Fibroblast of the aortic adventitia (primary cell): ENCODE measurements around the gene PLCH1. TPM values are rescaled to one million over a fixed set of nuclear protein-coding genes. Genes with fewer than 3 reads are reported as not detected.

Source experiments
- DNase-seq: peaks from one replicate; pipeline ENCODE4 v3.0.0-alpha.2; 2010; ENCODE audit warnings: low read depth
- H3K4me3 ChIP-seq: 2 replicates; pipeline ENCODE4 v1.5.1; 2011; ENCODE audit warnings: low read depth, mild to moderate bottlenecking, control low read depth, low read length, moderate library complexity
- total RNA-seq: library from RNA; depleted of rRNA; stranded (reverse); fragments of >200 nt; gene quantifications from 2 replicates; pipeline ENCODE4 v1.2.3, GENCODE V29; 2012; ENCODE audit warnings: low replicate concordance
- TF ChIP-seq, protein P1 (sequence below): IDR thresholded peaks from 2 replicates; pipeline ENCODE4 v1.5.1; 2011; ENCODE audit warnings: mild to moderate bottlenecking, low read length, control low read depth, inconsistent platforms; ENCODE audit not compliant: insufficient read depth

The PLCH1 gene
- total RNA-seq, 1 donor, result 0.09 TPM

DNA sequence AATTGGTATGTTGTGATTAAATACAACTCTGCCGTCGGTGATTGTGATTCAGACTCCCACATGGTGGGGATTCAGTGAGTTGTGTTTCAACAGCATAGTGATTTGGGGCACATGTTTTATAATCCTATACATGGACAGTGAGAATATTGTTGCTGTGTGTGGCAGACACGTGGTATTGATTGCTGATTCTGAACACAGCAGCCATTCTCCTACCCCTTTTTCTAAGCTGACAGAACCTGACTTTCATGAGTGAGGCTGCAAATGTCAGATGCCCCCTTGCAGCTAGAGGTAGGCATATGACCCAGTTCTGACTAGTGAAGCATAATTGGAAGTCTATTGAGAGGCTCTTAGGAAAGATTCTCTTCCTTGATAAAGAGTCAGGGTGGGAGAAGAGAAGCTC is 296.3 kb downstream of the PLCH1 start:
- no peak overlapping the region for H3K4me3 ChIP-seq
- DNase-seq, result no peak
- TF ChIP-seq, protein P1, sequence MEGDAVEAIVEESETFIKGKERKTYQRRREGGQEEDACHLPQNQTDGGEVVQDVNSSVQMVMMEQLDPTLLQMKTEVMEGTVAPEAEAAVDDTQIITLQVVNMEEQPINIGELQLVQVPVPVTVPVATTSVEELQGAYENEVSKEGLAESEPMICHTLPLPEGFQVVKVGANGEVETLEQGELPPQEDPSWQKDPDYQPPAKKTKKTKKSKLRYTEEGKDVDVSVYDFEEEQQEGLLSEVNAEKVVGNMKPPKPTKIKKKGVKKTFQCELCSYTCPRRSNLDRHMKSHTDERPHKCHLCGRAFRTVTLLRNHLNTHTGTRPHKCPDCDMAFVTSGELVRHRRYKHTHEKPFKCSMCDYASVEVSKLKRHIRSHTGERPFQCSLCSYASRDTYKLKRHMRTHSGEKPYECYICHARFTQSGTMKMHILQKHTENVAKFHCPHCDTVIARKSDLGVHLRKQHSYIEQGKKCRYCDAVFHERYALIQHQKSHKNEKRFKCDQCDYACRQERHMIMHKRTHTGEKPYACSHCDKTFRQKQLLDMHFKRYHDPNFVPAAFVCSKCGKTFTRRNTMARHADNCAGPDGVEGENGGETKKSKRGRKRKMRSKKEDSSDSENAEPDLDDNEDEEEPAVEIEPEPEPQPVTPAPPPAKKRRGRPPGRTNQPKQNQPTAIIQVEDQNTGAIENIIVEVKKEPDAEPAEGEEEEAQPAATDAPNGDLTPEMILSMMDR, result no peak

DNA sequence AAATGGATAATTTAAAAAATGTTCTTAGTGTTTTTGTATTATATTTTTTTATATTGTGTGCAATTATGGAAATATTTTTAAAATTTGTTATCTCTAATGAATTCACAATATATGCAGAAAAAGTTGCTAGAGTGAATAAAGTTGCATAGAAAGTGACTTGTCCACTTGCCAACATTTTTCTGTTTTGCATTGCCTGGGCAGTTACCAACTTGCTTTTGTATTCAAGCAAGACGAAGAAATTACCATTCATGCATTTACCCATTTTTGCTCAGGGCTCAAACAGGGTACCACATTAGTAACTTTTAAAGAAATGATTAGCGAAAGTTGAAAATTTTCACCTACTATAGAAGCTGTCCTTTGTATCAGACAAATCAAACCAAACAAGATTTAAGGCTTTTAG is 298.5 kb downstream of the PLCH1 start:
- TF ChIP-seq, protein P1, result no peak
- no peak for DNase-seq
- H3K4me3 ChIP-seq, result no peak overlapping the region

DNA sequence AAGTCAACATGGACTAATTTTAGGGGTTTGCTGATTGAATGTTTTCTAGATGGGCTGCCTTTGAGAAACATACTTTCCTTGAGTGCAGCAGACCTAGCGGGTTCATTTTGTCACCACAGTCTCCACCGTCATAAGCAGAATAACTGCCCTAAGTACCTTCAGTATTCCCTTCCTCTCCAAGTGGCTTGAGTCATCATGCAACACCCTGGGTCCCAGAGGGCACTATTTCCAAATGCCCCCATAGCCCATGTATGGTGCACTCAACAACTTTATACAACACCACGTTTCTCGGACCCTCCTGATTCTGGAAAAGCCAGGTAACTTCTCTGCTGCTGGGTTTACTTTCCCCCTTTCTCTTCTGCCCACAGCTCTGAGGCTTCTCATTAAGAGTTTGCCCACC is 300.1 kb downstream of the PLCH1 start:
- DNase-seq, result no peak
- TF ChIP-seq, protein P1, result no peak

DNA sequence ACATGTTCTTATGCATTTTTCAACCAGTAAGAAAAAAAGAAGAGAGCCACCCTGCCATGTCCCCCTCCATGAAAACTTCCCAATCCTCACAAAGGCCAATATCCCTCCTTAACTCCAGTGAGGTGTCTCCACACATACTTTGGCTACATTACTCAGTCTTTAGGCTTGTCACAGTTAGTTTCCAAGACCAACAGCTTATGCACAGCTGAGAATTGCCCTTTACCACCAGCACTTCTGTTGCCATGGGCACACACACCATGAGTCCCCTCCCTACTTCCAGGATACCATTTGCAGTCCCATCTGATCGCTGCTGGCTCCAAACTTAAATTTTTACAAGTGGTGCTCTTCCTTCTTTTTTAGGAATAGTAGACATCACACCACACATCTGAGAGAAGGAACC is 301.1 kb downstream of the PLCH1 start:
- TF ChIP-seq, protein P1, result no peak
- DNase-seq, result no peak
- no peak overlapping the region for H3K4me3 ChIP-seq

More for the DNA sequence above, 300.1 kb downstream of the PLCH1 start:
- H3K4me3 ChIP-seq, result no peak overlapping the region

DNA sequence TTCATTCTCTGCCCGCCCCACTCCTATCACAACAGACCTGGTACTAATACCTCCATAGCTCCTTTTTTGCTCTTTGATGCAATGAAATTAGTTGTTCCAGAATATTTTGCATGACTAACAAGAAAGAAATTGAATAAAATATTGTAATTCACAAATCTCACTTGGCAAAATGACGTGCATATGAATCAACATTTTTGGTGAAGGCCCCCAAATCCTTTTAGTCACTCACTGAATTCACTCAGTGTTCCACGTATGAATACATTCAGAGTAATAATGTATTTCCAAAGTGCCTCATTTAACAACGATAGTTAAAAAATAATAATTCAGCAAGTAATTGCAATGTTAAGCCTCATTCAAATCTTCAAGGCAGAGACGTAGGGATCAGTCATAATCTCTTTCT is 302.8 kb downstream of the PLCH1 start:
- TF ChIP-seq, protein P1, result no peak
- peak; percentile 54 for DNase-seq
- no peak overlapping the region for H3K4me3 ChIP-seq

DNA sequence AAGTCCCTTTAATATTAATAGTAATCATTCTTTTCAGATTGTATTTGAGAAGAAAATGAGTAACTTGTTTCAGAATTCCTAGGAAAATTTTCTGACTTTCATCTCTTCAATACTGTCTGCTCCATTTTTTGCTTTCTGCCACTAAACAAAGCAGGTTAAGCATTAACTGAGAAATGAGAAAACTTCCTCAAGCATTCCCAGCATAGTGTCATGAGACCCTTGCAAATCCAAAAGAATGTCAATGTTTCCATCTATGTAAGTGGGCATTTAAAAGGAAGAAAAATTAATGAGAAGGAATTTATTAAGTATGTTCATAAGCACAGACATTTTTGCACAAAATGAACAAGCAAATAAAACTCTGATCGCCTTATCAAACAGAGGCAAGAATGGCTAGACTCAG is 303.4 kb downstream of the PLCH1 start:
- TF ChIP-seq, protein P1, result no peak
- no peak for DNase-seq
- H3K4me3 ChIP-seq, result no peak overlapping the region

DNA sequence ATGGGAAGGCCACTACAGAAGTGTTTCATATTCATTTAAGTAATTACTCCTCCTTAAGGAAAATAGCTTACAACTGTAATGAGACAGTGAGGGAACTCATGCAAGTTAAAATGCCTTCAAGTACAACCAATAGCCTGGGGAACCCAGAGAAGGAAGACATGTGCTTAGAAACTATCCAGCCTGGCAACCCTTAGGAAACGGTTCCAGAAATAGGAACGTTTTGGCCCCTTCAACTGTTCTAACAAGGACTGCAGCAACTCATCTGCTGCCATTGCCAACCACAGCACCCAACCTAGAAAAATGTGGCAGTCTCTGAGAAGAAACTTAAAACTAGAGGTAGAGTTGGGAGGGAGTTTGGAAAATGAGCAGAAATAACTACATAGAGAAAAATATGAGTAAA is 303.8 kb downstream of the PLCH1 start:
- TF ChIP-seq, protein P1, result no peak
- H3K4me3 ChIP-seq, result no peak overlapping the region
- DNase-seq, result no peak
